Caco-2 (cell line): ENCODE measurements around the gene RBM4B. TPM values are rescaled to one million over a fixed set of nuclear protein-coding genes. Genes with fewer than 3 reads are reported as not detected.

Experiments
- BruUV-seq: library from RNA; stranded (reverse); fragments of 400-500 nt; replicated peaks from 2 replicates; lab custom pipeline; 2021; lab: Mats Ljungman, UMichigan
- CTCF ChIA-PET: fragments of 300-600 bp; sonication (Branson Sonifier 250); formaldehyde crosslinking; loops from one replicate; lab custom pipeline; 2022; ENCODE audit warnings: antibody characterized with exemption; lab: Charles Lee
- POLR2A ChIA-PET: fragments of 300-600 bp; sonication (Branson Sonifier 250); formaldehyde crosslinking; loops from one replicate; lab custom pipeline; 2022; ENCODE audit warnings: antibody characterized with exemption; lab: Charles Lee
- DNase-seq, 2 experiments: peaks; one replicate each; pipeline versions ENCODE4 v3.0.0 to v3.0.0-alpha.2; 2020 to 2022
- H3K27me3 ChIP-seq: replicated peaks from 2 replicates; pipeline ENCODE4 v1.6.0; 2011; ENCODE audit warnings: low read length; ENCODE audit not compliant: control insufficient read depth, insufficient read depth
- H3K36me3 ChIP-seq: 2 replicates; pipeline ENCODE4 v1.5.1; 2011; ENCODE audit warnings: low read length; ENCODE audit not compliant: control insufficient read depth, insufficient read depth
- H3K4me1 ChIP-seq: fragments of 250-450 bp; sonication (Bioruptor Pico); 2 replicates; pipeline ENCODE4 v1.5.1; 2020; ENCODE audit warnings: mild to moderate bottlenecking
- H3K4me3 ChIP-seq: 2 replicates; pipeline ENCODE4 v1.5.1; 2011; ENCODE audit warnings: low read depth, mild to moderate bottlenecking, control low read depth, low read length
- H3K9me3 ChIP-seq: fragments of 250-450 bp; sonication (Bioruptor Pico); 2 replicates; pipeline ENCODE4 v1.5.1; 2020; ENCODE audit warnings: mild to moderate bottlenecking, moderate library complexity
- H3K27ac Mint-ChIP-seq: one replicate; pipeline ENCODE4 v1.8.0; 2022; ENCODE audit warnings: mixed read lengths; ENCODE audit not compliant: unreplicated experiment
- H3K27me3 Mint-ChIP-seq: one replicate; pipeline ENCODE4 v1.8.0; 2022; ENCODE audit warnings: mixed read lengths; ENCODE audit not compliant: insufficient read depth, unreplicated experiment
- H3K36me3 Mint-ChIP-seq: one replicate; pipeline ENCODE4 v1.8.0; 2022; ENCODE audit warnings: mild to moderate bottlenecking, mixed read lengths; ENCODE audit not compliant: insufficient read depth, unreplicated experiment
- H3K4me1 Mint-ChIP-seq: one replicate; pipeline ENCODE4 v1.8.0; 2022; ENCODE audit warnings: low read depth, mixed read lengths; ENCODE audit not compliant: unreplicated experiment
- H3K4me3 Mint-ChIP-seq: one replicate; pipeline ENCODE4 v1.8.0; 2022; ENCODE audit warnings: mild to moderate bottlenecking, moderate library complexity, mixed read lengths; ENCODE audit not compliant: unreplicated experiment
- H3K9me3 Mint-ChIP-seq: one replicate; pipeline ENCODE4 v1.8.0; 2022; ENCODE audit warnings: mixed read lengths; ENCODE audit not compliant: unreplicated experiment
- intact Hi-C: fragments of 100-400 bp; cut with micrococcal nuclease; formaldehyde crosslinking; loops from one replicate; pipeline ENCODE4 v1.10.0; 2022; ENCODE audit not compliant: unreplicated experiment
- total RNA-seq: library from RNA; stranded (reverse); gene quantifications from 2 replicates; pipeline ENCODE4 v1.2.3, GENCODE V29; 2022
- TF ChIP-seq, protein P1 (sequence below), 2 experiments: fragments of 200-600 bp in 1 of 2; IDR thresholded peaks; 1 replicate in 1 of 2; 2 replicates in 1 of 2; pipeline versions ENCODE4 v1.5.1 to v1.8.0; 2011 to 2022; ENCODE audit warnings: antibody characterized with exemption in 1 of 2, control low read depth in 1 of 2, inconsistent platforms in 1 of 2, low read depth in 1 of 2, low read length in 1 of 2, mild to moderate bottlenecking in 1 of 2, moderate library complexity in 1 of 2; ENCODE audit not compliant: insufficient read depth in 1 of 2, severe bottlenecking in 1 of 2, unreplicated experiment in 1 of 2

The RBM4B gene
- total RNA-seq, 1 experiment from 2014 or later = 45.8 TPM

- POLR2A ChIA-PET = interaction anchor here (0.6 to 4.7 kb wide), 40 partner anchors 9 to 594 kb away, joined by 3 to 160 read pairs (median 6); partner anchors contain the start of genes ACTN3, DPP3, MRPL11 and PELI3
- DNase-seq = peak; percentile 100
- no peaks in the 10 kb centered on the region for H3K9me3 Mint-ChIP-seq
- peak within 1 kb of the TSS; percentile 99 for H3K27ac Mint-ChIP-seq
- CTCF ChIA-PET = interaction anchor here (0.6 to 2.9 kb wide), 14 partner anchors 10 to 750 kb away, joined by 3 to 32 read pairs (median 6); partner anchors contain the start of genes CCDC87, CCS, DPP3 and FIBP
- Histone ChIP-seq H3K27me3 (no peaks in the 10 kb centered on the region), H3K36me3 (peaks cover 9% of the 10 kb centered on the region), H3K9me3 (no peaks in the 10 kb centered on the region), H3K4me3 (peak within 1 kb of the TSS; percentile 70), H3K4me1 (peaks cover 31% of the 10 kb centered on the region)
- H3K4me1 Mint-ChIP-seq = peaks cover 48% of the 10 kb centered on the region
- H3K4me3 Mint-ChIP-seq = peak within 1 kb of the TSS; percentile 95
- no peaks in the 10 kb centered on the region for H3K27me3 Mint-ChIP-seq
- intact Hi-C loops = loop anchor here (1.0 to 2.0 kb wide), 4 partner anchors 22 to 205 kb away; partner anchors contain the start of genes CCDC87, CCS, RBM14 and RBM4B
- peaks cover 97% of the 10 kb centered on the region for H3K36me3 Mint-ChIP-seq
- no TSS peak for BruUV-seq
- TF ChIP-seq, protein P1, sequence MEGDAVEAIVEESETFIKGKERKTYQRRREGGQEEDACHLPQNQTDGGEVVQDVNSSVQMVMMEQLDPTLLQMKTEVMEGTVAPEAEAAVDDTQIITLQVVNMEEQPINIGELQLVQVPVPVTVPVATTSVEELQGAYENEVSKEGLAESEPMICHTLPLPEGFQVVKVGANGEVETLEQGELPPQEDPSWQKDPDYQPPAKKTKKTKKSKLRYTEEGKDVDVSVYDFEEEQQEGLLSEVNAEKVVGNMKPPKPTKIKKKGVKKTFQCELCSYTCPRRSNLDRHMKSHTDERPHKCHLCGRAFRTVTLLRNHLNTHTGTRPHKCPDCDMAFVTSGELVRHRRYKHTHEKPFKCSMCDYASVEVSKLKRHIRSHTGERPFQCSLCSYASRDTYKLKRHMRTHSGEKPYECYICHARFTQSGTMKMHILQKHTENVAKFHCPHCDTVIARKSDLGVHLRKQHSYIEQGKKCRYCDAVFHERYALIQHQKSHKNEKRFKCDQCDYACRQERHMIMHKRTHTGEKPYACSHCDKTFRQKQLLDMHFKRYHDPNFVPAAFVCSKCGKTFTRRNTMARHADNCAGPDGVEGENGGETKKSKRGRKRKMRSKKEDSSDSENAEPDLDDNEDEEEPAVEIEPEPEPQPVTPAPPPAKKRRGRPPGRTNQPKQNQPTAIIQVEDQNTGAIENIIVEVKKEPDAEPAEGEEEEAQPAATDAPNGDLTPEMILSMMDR (IDR thresholded peaks at IDR 0.05; ENCODE audit: insufficient read depth in 1 of 2, low read depth in 1 of 2, low read length in 1 of 2, severe bottlenecking in 1 of 2, unreplicated experiment in 1 of 2) = peak in 1 of 2 experiments; percentile 26
These were observed 39.3 kb downstream of the RBM4B start, which contains the start of gene RBM4 for GRCh38 chr11:66638177-66639065. RBM4 (plus strand) TSS chr11:66638703; CDS start chr11:66639712, 1,009 bp downstream.

- H3K9me3 ChIP-seq = no peaks in the 10 kb centered on the region
- Mint-ChIP-seq H3K4me1 (peaks cover 42% of the 10 kb centered on the region), H3K4me3 (peak overlapping the region; percentile 95), H3K9me3 (no peaks in the 10 kb centered on the region), H3K27ac (peak overlapping the region; percentile 99), H3K27me3 (no peaks in the 10 kb centered on the region), H3K36me3 (peaks cover 95% of the 10 kb centered on the region)
- DNase-seq = no peak
- TF ChIP-seq, protein P1 (IDR thresholded peaks at IDR 0.05; ENCODE audit: insufficient read depth in 1 of 2, low read depth in 1 of 2, low read length in 1 of 2, severe bottlenecking in 1 of 2, unreplicated experiment in 1 of 2) = no peak
- H3K36me3 ChIP-seq = peaks cover 7% of the 10 kb centered on the region
- peak overlapping the region; percentile 48 for H3K4me3 ChIP-seq
- peaks cover 31% of the 10 kb centered on the region for H3K4me1 ChIP-seq
- H3K27me3 ChIP-seq = no peaks in the 10 kb centered on the region
- CTCF ChIA-PET = interaction anchor here (0.6 to 2.9 kb wide), 13 partner anchors 9 to 749 kb away, joined by 3 to 32 read pairs (median 6); partner anchors contain the start of genes CCDC87, CCS, DPP3 and FIBP
- POLR2A ChIA-PET = interaction anchor here (0.6 to 4.7 kb wide), 36 partner anchors 9 to 595 kb away, joined by 3 to 160 read pairs (median 6); partner anchors contain the start of genes ACTN3, DPP3, MRPL11 and PELI3
- intact Hi-C loops = loop anchor here (1.0 to 2.0 kb wide), 4 partner anchors 21 to 206 kb away; partner anchors contain the start of genes CCDC87, CCS, RBM14 and RBM4B
- TSS peak; percentile 98 for BruUV-seq
These were observed 40.0 kb downstream of the RBM4B start for GRCh38 chr11:66637557-66638176.
